Stimulated activated CD8-positive, alpha-beta memory T cell treated with anti-CD3 and anti-CD28 coated beads, Interleukin-15, amount 100 ng/mL, for 4 hours (primary cell): ENCODE data around the gene FMOD.
"Not testable (repeated sequence)": the region's sequence is repeated elsewhere in the genome, so short reads cannot be mapped to it uniquely, and the experiment has no call there.

Source experiments
- DNase-seq, 2 donors: peaks; one replicate each; pipeline ENCODE4 v3.0.0-alpha.2; 2020; ENCODE audit warnings: low read depth in 2 of 2

FMOD gene

GRCh38 chr1:203306089-203306964, 44.6 kb downstream of the FMOD start:
- no peak for DNase-seq

- no peak for DNase-seq
Measured at GRCh38 chr1:203305809-203306088, 45.2 kb downstream of the FMOD start.

GRCh38 chr1:203304919-203305808, 45.8 kb downstream of the FMOD start, which contains the start of gene BTG2:
BTG2 (plus strand) TSS chr1:203305519; CDS start chr1:203305607, 88 bp downstream.
- DNase-seq, result peak; percentile 85 to 88

- DNase-seq, result no peak
Measured at GRCh38 chr1:203304391-203304918, 46.5 kb downstream of the FMOD start.

- DNase-seq, result no peak
Measured at GRCh38 chr1:203302894-203303293, 48.0 kb downstream of the FMOD start.

- no peak for DNase-seq
Measured at GRCh38 chr1:203302456-203302855, 48.5 kb downstream of the FMOD start.

GRCh38 chr1:203301331-203301668, 49.6 kb downstream of the FMOD start:
- DNase-seq, result no peak

- no peak for DNase-seq
Measured at GRCh38 chr1:203300441-203301330, 50.2 kb downstream of the FMOD start.

- not testable (repeated sequence) for DNase-seq
Measured at GRCh38 chr1:203299719-203300429, 51.0 kb downstream of the FMOD start.

- no peak for DNase-seq
Measured at GRCh38 chr1:203299169-203299568, 51.8 kb downstream of the FMOD start.

GRCh38 chr1:203296460-203297073, 54.4 kb downstream of the FMOD start:
- DNase-seq, result no peak

GRCh38 chr1:203295796-203296195, 55.1 kb downstream of the FMOD start:
- no peak for DNase-seq

- no peak for DNase-seq
Measured at GRCh38 chr1:203291201-203292096, 59.5 kb downstream of the FMOD start.
